Liver (tissue), 9 donors: ENCODE results near the gene PGLYRP3. TPM values are rescaled to one million over a fixed set of nuclear protein-coding genes. Genes with fewer than 3 reads are reported as not detected.

Experiments
- DNase-seq: peaks from one replicate; pipeline ENCODE4 v3.0.0-alpha.2; 2017; ENCODE audit warnings: low spot score
- H3K27ac ChIP-seq, 2 donors: one replicate each; pipeline ENCODE4 v1.7.0; 2013; ENCODE audit warnings: inconsistent platforms in 2 of 2, low read length in 2 of 2, control low read depth in 1 of 2, low read depth in 1 of 2, mild to moderate bottlenecking in 1 of 2
- H3K27me3 ChIP-seq, 4 donors: one replicate each; pipeline versions ENCODE4 v1.6.1 to v1.7.0; 2013; ENCODE audit warnings: low read length in 3 of 4, inconsistent platforms in 1 of 4, mild to moderate bottlenecking in 1 of 4, moderate library complexity in 1 of 4; ENCODE audit not compliant: control insufficient read depth in 4 of 4, insufficient read depth in 4 of 4
- H3K36me3 ChIP-seq, 4 donors: one replicate each; pipeline versions ENCODE4 v1.6.1 to v1.7.0; 2013; ENCODE audit warnings: low read length in 3 of 4, mild to moderate bottlenecking in 3 of 4, low read depth in 1 of 4, moderate library complexity in 1 of 4; ENCODE audit not compliant: control insufficient read depth in 4 of 4, insufficient read depth in 3 of 4
- H3K4me1 ChIP-seq, 4 donors: one replicate each; pipeline versions ENCODE4 v1.6.1 to v1.7.0; 2013; ENCODE audit warnings: low read length in 3 of 4, mild to moderate bottlenecking in 3 of 4, moderate library complexity in 1 of 4; ENCODE audit not compliant: control insufficient read depth in 4 of 4, insufficient read depth in 4 of 4
- H3K4me3 ChIP-seq, 3 donors: one replicate each; pipeline versions ENCODE4 v1.6.1 to v1.7.0; 2013; ENCODE audit warnings: low read length in 3 of 3, control low read depth in 1 of 3, low read depth in 1 of 3, mild to moderate bottlenecking in 1 of 3
- H3K9ac ChIP-seq, 2 donors: one replicate each; pipeline ENCODE4 v1.7.0; 2013; ENCODE audit warnings: low read length in 2 of 2, mild to moderate bottlenecking in 2 of 2, moderate library complexity in 2 of 2, control low read depth in 1 of 2, low read depth in 1 of 2
- H3K9me3 ChIP-seq, 4 donors: one replicate each; pipeline versions ENCODE4 v1.6.1 to v1.7.0; 2013; ENCODE audit warnings: low read length in 3 of 4; ENCODE audit not compliant: control insufficient read depth in 4 of 4
- EGR1 ChIP-seq, 2 donors: IDR thresholded peaks; 2 replicates each; pipeline ENCODE4 v1.6.1; 2016 to 2018; ENCODE audit warnings: antibody characterized with exemption in 2 of 2, low read depth in 2 of 2
- FOXA1 ChIP-seq: IDR thresholded peaks from 2 replicates; pipeline ENCODE4 v1.6.1; 2016; ENCODE audit warnings: antibody characterized with exemption
- FOXA2 ChIP-seq: IDR thresholded peaks from 2 replicates; pipeline ENCODE4 v1.6.1; 2016; ENCODE audit warnings: antibody characterized with exemption
- GABPA ChIP-seq, 2 donors: IDR thresholded peaks in 1 of 2; conservative IDR thresholded peaks in 1 of 2; 2 replicates each; pipeline ENCODE4 v1.6.1; 2016; ENCODE audit warnings: antibody characterized with exemption in 2 of 2, mild to moderate bottlenecking in 1 of 2, moderate library complexity in 1 of 2
- HNF4A ChIP-seq, 2 donors: conservative IDR thresholded peaks; 2 replicates each; pipeline ENCODE4 v1.6.1; 2016; ENCODE audit warnings: antibody characterized with exemption in 2 of 2, mild to moderate bottlenecking in 2 of 2
- HNF4G ChIP-seq: IDR thresholded peaks from 2 replicates; pipeline ENCODE4 v1.6.1; 2016; ENCODE audit warnings: antibody characterized with exemption
- JUND ChIP-seq, 2 donors: IDR thresholded peaks; 2 replicates each; pipeline ENCODE4 v1.6.1; 2016; ENCODE audit warnings: antibody characterized with exemption in 2 of 2
- NR2F2 ChIP-seq: IDR thresholded peaks from 2 replicates; pipeline ENCODE4 v1.6.1; 2016; ENCODE audit warnings: antibody characterized with exemption
- RAD21 ChIP-seq, 2 donors: IDR thresholded peaks; 2 replicates each; pipeline ENCODE4 v1.6.1; 2016; ENCODE audit warnings: antibody characterized with exemption in 2 of 2, mild to moderate bottlenecking in 2 of 2
- RXRA ChIP-seq, 2 donors: IDR thresholded peaks; 2 replicates each; pipeline ENCODE4 v1.6.1; 2017 to 2018; ENCODE audit warnings: antibody characterized with exemption in 2 of 2, mild to moderate bottlenecking in 1 of 2
- SP1 ChIP-seq: IDR thresholded peaks from 2 replicates; pipeline ENCODE4 v1.6.1; 2018; ENCODE audit warnings: antibody characterized with exemption, mild to moderate bottlenecking
- TAF1 ChIP-seq: conservative IDR thresholded peaks from 2 replicates; pipeline ENCODE4 v1.6.1; 2016; ENCODE audit warnings: antibody characterized with exemption, mild to moderate bottlenecking
- YY1 ChIP-seq: IDR thresholded peaks from 2 replicates; pipeline ENCODE4 v1.6.1; 2016; ENCODE audit warnings: antibody characterized with exemption, mild to moderate bottlenecking
- WGBS: extraction: QIAGEN DNeasy Blood & Tissue Kit; methylation state at CpG from one replicate; pipeline ENCODE4 v1.1.7; 2013; 5-methylcytosine and 5-hydroxymethylcytosine counted together
- polyA plus RNA-seq, 2 donors: library from polyadenylated mRNA; stranded (reverse) in 1 of 2; unstranded in 1 of 2; fragments of 200-250 nt in 1 of 2; fragments of >200 nt in 1 of 2; fragmentation: Nextera tagmentation in 1 of 2; extraction: Ambion mirVana in 1 of 2; gene quantifications; one replicate each; pipeline versions ENCODE4 v1.2.1 to v1.2.3, GENCODE V29; 2013 to 2015
- total RNA-seq, 2 donors: library from RNA; depleted of rRNA; stranded (reverse); fragments of >200 nt; gene quantifications; one replicate each; pipeline ENCODE4 v1.2.3, GENCODE V29; 2014
- TF ChIP-seq, protein P1 (sequence below): IDR thresholded peaks from 2 replicates; pipeline ENCODE4 v1.6.1; 2016; ENCODE audit warnings: antibody characterized with exemption
- TF ChIP-seq, protein P2 (sequence below): IDR thresholded peaks from 2 replicates; pipeline ENCODE4 v1.6.1; 2016; ENCODE audit warnings: antibody characterized with exemption
- TF ChIP-seq, protein P3 (sequence below): fragments of 150-350 bp; IDR thresholded peaks from 2 replicates; pipeline ENCODE4 v1.5.1; 2017; ENCODE audit warnings: improper control_type of control experiment, low read depth, low read length; ENCODE audit not compliant: missing input control
- TF ChIP-seq, protein P4 (sequence below): IDR thresholded peaks from 2 replicates; pipeline ENCODE4 v1.6.1; 2016; ENCODE audit warnings: antibody characterized with exemption, mild to moderate bottlenecking
- TF ChIP-seq, protein P5 (sequence below): IDR thresholded peaks from 2 replicates; pipeline ENCODE4 v1.6.1; 2016; ENCODE audit warnings: antibody characterized with exemption
- donor health status: healthy.
- donor health status: healthy.
- donor health status: healthy.
- donor health status: healthy.
- donor health status: healthy.

The PGLYRP3 gene
- total and polyA plus RNA-seq, 4 donors, result not detected

DNA sequence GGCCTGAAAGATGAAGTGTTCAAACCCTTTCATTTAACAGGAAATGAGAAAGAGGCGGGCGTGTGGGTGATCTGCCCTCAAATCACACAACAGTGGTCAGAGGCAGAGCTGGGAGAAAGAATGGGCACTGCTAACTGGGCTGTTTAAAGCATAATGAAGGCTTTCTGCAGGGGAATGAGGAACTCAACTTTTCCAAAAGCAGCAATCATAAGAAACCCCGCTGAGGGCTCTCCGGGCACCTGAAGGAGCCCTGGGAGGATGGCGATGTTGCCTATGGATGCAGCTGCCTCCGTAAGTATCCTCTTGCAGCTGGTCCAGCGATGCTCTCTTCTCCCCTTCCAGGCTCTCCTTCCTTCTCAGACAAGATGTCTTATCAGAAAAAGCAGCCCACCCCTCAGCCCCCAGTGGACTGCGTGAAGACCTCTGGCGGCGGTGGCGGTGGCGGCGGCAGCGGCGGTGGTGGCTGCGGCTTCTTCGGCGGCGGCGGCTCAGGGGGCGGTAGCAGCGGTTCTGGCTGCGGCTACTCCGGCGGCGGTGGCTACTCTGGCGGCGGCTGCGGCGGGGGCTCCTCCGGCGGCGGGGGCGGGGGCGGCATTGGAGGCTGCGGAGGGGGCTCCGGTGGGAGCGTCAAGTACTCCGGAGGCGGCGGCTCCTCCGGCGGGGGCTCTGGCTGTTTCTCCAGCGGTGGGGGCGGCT is 52.0 kb downstream of the PGLYRP3 start (continued):
- TF ChIP-seq RXRA (IDR thresholded peaks at IDR 0.05) (no peak), HNF4G (no peak), HNF4A (conservative IDR thresholded peaks at IDR 0.05) (no peak), JUND (IDR thresholded peaks at IDR 0.05) (no peak)

DNA sequence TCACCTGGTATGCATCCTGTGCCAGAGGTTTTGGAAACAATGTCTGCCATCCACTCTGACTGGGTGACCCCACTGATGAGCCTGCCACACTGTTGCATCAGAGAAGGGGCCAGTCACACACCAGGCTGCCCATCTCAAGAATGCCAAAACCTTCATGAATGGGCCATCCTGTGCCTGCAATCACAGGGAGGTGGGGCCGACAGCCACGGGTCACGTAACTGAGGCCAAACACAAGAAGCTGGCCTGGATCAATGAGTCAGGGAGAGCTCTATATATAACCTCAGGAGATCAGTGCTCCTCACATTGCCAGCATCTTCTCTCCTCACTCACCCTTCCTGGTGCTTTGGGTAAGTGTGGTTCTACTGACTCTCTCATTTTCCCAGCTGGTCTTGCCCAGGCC is 53.4 kb downstream of the PGLYRP3 start, which contains the start of gene LORICRIN:
LORICRIN (plus strand) TSS at position 301 of the 400 bp plus-strand sequence. CDS start 1,263 bp downstream, outside the sequence.
- WGBS, result 79% methylated on average over 3 of the region's 3 CpGs
- Histone ChIP-seq H3K36me3 (no peaks in the 10 kb centered on the region), H3K27me3 (peaks cover 7 to 18% (median 9%) of the 10 kb centered on the region in 4 donors), H3K9me3 (no peaks in the 10 kb centered on the region), H3K4me3 (no peak within 1 kb of the TSS), H3K4me1 (peaks cover 5 to 10% (median 7%) of the 10 kb centered on the region in 4 donors), H3K9ac (no peak within 1 kb of the TSS), H3K27ac (no peak within 1 kb of the TSS)
- no peak for DNase-seq
- no peak for TF ChIP-seq HNF4A (conservative IDR thresholded peaks at IDR 0.05)
- TF ChIP-seq JUND (IDR thresholded peaks at IDR 0.05), result no peak
- no peak for TF ChIP-seq TAF1
- TF ChIP-seq SP1, result no peak
- TF ChIP-seq, protein P1, sequence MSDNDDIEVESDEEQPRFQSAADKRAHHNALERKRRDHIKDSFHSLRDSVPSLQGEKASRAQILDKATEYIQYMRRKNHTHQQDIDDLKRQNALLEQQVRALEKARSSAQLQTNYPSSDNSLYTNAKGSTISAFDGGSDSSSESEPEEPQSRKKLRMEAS, result no peak
- TF ChIP-seq, protein P2, sequence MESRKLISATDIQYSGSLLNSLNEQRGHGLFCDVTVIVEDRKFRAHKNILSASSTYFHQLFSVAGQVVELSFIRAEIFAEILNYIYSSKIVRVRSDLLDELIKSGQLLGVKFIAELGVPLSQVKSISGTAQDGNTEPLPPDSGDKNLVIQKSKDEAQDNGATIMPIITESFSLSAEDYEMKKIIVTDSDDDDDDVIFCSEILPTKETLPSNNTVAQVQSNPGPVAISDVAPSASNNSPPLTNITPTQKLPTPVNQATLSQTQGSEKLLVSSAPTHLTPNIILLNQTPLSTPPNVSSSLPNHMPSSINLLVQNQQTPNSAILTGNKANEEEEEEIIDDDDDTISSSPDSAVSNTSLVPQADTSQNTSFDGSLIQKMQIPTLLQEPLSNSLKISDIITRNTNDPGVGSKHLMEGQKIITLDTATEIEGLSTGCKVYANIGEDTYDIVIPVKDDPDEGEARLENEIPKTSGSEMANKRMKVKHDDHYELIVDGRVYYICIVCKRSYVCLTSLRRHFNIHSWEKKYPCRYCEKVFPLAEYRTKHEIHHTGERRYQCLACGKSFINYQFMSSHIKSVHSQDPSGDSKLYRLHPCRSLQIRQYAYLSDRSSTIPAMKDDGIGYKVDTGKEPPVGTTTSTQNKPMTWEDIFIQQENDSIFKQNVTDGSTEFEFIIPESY, result no peak
- no peak for TF ChIP-seq RAD21 (IDR thresholded peaks at IDR 0.05)
- TF ChIP-seq EGR1 (IDR thresholded peaks at IDR 0.05; ENCODE audit: low read depth in 2 of 2), result no peak
- no peak for TF ChIP-seq GABPA (IDR thresholded peaks at IDR 0.05 in 1 of 2, conservative IDR thresholded peaks at IDR 0.05 in 1 of 2)
- TF ChIP-seq, protein P3, sequence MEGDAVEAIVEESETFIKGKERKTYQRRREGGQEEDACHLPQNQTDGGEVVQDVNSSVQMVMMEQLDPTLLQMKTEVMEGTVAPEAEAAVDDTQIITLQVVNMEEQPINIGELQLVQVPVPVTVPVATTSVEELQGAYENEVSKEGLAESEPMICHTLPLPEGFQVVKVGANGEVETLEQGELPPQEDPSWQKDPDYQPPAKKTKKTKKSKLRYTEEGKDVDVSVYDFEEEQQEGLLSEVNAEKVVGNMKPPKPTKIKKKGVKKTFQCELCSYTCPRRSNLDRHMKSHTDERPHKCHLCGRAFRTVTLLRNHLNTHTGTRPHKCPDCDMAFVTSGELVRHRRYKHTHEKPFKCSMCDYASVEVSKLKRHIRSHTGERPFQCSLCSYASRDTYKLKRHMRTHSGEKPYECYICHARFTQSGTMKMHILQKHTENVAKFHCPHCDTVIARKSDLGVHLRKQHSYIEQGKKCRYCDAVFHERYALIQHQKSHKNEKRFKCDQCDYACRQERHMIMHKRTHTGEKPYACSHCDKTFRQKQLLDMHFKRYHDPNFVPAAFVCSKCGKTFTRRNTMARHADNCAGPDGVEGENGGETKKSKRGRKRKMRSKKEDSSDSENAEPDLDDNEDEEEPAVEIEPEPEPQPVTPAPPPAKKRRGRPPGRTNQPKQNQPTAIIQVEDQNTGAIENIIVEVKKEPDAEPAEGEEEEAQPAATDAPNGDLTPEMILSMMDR, result no peak

DNA sequence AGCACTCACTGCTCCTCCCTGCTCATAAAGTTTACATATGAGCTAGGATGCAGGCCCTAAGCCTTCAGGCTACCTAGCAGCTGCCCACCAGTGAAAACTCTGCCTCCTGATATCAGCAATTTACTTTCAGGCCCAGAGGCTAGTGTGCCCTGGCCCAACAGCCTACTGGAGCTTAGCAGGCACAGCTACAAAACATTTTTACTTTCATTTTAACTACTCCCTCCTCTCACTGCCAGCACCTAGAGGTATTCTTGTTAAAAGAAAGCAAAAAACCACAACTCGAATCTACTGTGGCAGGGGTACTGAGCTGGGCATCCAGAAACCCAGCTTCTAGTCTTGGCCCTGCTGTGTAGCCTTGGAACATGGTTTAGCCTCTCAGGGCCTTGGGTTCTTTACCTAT is 59.1 kb downstream of the PGLYRP3 start:
- TF ChIP-seq, protein P2, result no peak
- no peak for TF ChIP-seq FOXA2
- TF ChIP-seq, protein P4, sequence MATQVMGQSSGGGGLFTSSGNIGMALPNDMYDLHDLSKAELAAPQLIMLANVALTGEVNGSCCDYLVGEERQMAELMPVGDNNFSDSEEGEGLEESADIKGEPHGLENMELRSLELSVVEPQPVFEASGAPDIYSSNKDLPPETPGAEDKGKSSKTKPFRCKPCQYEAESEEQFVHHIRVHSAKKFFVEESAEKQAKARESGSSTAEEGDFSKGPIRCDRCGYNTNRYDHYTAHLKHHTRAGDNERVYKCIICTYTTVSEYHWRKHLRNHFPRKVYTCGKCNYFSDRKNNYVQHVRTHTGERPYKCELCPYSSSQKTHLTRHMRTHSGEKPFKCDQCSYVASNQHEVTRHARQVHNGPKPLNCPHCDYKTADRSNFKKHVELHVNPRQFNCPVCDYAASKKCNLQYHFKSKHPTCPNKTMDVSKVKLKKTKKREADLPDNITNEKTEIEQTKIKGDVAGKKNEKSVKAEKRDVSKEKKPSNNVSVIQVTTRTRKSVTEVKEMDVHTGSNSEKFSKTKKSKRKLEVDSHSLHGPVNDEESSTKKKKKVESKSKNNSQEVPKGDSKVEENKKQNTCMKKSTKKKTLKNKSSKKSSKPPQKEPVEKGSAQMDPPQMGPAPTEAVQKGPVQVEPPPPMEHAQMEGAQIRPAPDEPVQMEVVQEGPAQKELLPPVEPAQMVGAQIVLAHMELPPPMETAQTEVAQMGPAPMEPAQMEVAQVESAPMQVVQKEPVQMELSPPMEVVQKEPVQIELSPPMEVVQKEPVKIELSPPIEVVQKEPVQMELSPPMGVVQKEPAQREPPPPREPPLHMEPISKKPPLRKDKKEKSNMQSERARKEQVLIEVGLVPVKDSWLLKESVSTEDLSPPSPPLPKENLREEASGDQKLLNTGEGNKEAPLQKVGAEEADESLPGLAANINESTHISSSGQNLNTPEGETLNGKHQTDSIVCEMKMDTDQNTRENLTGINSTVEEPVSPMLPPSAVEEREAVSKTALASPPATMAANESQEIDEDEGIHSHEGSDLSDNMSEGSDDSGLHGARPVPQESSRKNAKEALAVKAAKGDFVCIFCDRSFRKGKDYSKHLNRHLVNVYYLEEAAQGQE, result no peak
- no peak for TF ChIP-seq HNF4A (conservative IDR thresholded peaks at IDR 0.05)
- TF ChIP-seq JUND (IDR thresholded peaks at IDR 0.05), result no peak
- no peak for TF ChIP-seq NR2F2
- no peak for TF ChIP-seq FOXA1
- TF ChIP-seq YY1, result no peak
- TF ChIP-seq HNF4G, result no peak
- TF ChIP-seq TAF1, result no peak
- TF ChIP-seq RXRA (IDR thresholded peaks at IDR 0.05), result no peak
- TF ChIP-seq, protein P5, sequence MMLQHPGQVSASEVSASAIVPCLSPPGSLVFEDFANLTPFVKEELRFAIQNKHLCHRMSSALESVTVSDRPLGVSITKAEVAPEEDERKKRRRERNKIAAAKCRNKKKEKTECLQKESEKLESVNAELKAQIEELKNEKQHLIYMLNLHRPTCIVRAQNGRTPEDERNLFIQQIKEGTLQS, result no peak
- TF ChIP-seq GABPA (IDR thresholded peaks at IDR 0.05 in 1 of 2, conservative IDR thresholded peaks at IDR 0.05 in 1 of 2), result no peak
- TF ChIP-seq EGR1 (IDR thresholded peaks at IDR 0.05; ENCODE audit: low read depth in 2 of 2), result no peak
- TF ChIP-seq RAD21 (IDR thresholded peaks at IDR 0.05), result no peak
- TF ChIP-seq, protein P1, result no peak
- Histone ChIP-seq H3K27ac (no peak overlapping the region), H3K4me1 (no peaks in the 10 kb centered on the region), H3K36me3 (no peaks in the 10 kb centered on the region), H3K9me3 (no peaks in the 10 kb centered on the region), H3K4me3 (no peak overlapping the region), H3K9ac (no peak overlapping the region), H3K27me3 (peaks cover 0 to 7% (median 0%) of the 10 kb centered on the region in 4 donors)
- WGBS, result 45% methylated on average over 1 of the region's 1 CpG
- DNase-seq, result no peak
